ENCODE results near the gene TPH1. TPM values are rescaled to one million over a fixed set of nuclear protein-coding genes. Genes with fewer than 3 reads are reported as not detected.

The TPH1 gene
- total and polyA plus RNA-seq, 2 of the 8 experiments (the other 6 are each of a cell fraction or from before 2014, with no cell fraction given), result 0.09 to 0.22 TPM

GRCh38 chr11:18088966-18089365 is 42.9 kb upstream of the TPH1 start (continued):
- TF ChIP-seq TAF7 (optimal IDR thresholded peaks at IDR 0.05; ENCODE audit: borderline replicate concordance, low read depth, low read length) (no peak), EZH2 (IDR thresholded peaks at IDR 0.05; ENCODE audit: low read depth, low read length, severe bottlenecking) (no peak), SIRT6 (IDR thresholded peaks at IDR 0.05; ENCODE audit: low read length) (no peak), RFX5 (IDR thresholded peaks at IDR 0.05; ENCODE audit: borderline replicate concordance, low read depth, low read length) (no peak), MAX (IDR thresholded peaks at IDR 0.05) (no peak), TEAD4 (IDR thresholded peaks at IDR 0.05; ENCODE audit: low read depth, low read length) (no peak), SIX5 (IDR thresholded peaks at IDR 0.05; ENCODE audit: low read depth, low read length) (no peak), BACH1 (IDR thresholded peaks at IDR 0.05; ENCODE audit: low read length) (no peak), CEBPB (IDR thresholded peaks at IDR 0.05; ENCODE audit: low read depth, low read length) (no peak)
